Neural progenitor cell (in vitro differentiated cells): ENCODE measurements around the gene MT1A. TPM values are rescaled to one million over a fixed set of nuclear protein-coding genes. Genes with fewer than 3 reads are reported as not detected.
A peak's percentile ranks its signal among the peaks of the same experiment; 100 is the strongest.

Experiments used
- DNase-seq: peaks from one replicate; pipeline ENCODE4 v3.0.0-alpha.2; 2016; ENCODE audit warnings: low spot score
- H2AFZ ChIP-seq: fragments of 200-600 bp; sonication (generic); replicated peaks from 2 replicates; pipeline ENCODE4 v1.6.1; 2016; ENCODE audit warnings: antibody characterized with exemption
- H3F3A ChIP-seq: fragments of 200-600 bp; sonication (generic); 2 replicates; pipeline ENCODE4 v1.6.1; 2016; ENCODE audit warnings: antibody characterized with exemption, low read depth
- H3K27ac ChIP-seq: fragments of 200-600 bp; sonication (generic); 2 replicates; pipeline ENCODE4 v1.5.1; 2016; ENCODE audit warnings: mild to moderate bottlenecking
- H3K27me3 ChIP-seq: fragments of 200-600 bp; sonication (generic); 2 replicates; pipeline ENCODE4 v1.6.1; 2016; ENCODE audit warnings: mild to moderate bottlenecking, moderate library complexity
- H3K36me3 ChIP-seq: fragments of 200-600 bp; sonication (generic); 2 replicates; pipeline ENCODE4 v1.5.1; 2016
- H3K4me1 ChIP-seq: fragments of 200-600 bp; sonication (generic); 2 replicates; pipeline ENCODE4 v1.6.1; 2016; ENCODE audit warnings: mixed run types
- H3K4me2 ChIP-seq: fragments of 200-600 bp; sonication (generic); 2 replicates; pipeline ENCODE4 v1.6.1; 2016
- H3K4me3 ChIP-seq: fragments of 200-600 bp; sonication (generic); 2 replicates; pipeline ENCODE4 v1.5.1; 2016
- H3K79me2 ChIP-seq: fragments of 200-600 bp; sonication (generic); 2 replicates; pipeline ENCODE4 v1.6.1; 2016; ENCODE audit warnings: low read depth
- H3K9ac ChIP-seq: fragments of 200-600 bp; sonication (generic); 2 replicates; pipeline ENCODE4 v1.6.1; 2016
- H3K9me3 ChIP-seq: fragments of 200-600 bp; sonication (generic); 2 replicates; pipeline ENCODE4 v1.5.1; 2016; ENCODE audit warnings: low read depth
- H4K20me1 ChIP-seq: fragments of 200-600 bp; sonication (generic); 2 replicates; pipeline ENCODE4 v1.6.1; 2016; ENCODE audit warnings: low read depth
- H3K27ac Mint-ChIP-seq: 3 replicates; pipeline ENCODE4 v1.8.0; 2021; ENCODE audit warnings: mixed read lengths
- H3K27me3 Mint-ChIP-seq: 2 replicates; pipeline ENCODE4 v1.8.0; 2022; ENCODE audit warnings: low read depth, mild to moderate bottlenecking, inconsistent platforms, moderate library complexity, mixed read lengths; ENCODE audit not compliant: insufficient read depth
- H3K36me3 Mint-ChIP-seq: 3 replicates; pipeline ENCODE4 v1.8.0; 2021; ENCODE audit warnings: mixed read lengths
- H3K4me1 Mint-ChIP-seq: 3 replicates; pipeline ENCODE4 v1.8.0; 2021; ENCODE audit warnings: mixed read lengths
- H3K4me3 Mint-ChIP-seq: 3 replicates; pipeline ENCODE4 v1.8.0; 2021; ENCODE audit warnings: mild to moderate bottlenecking, moderate library complexity, mixed read lengths
- H3K9me3 Mint-ChIP-seq: 3 replicates; pipeline ENCODE4 v1.8.0; 2020; ENCODE audit warnings: mixed read lengths
- CTCF ChIP-seq: fragments of 200-600 bp; sonication (generic); IDR thresholded peaks from 2 replicates; pipeline ENCODE4 v1.5.1; 2017; ENCODE audit warnings: antibody characterized with exemption, mild to moderate bottlenecking
- EZH2 ChIP-seq: fragments of 200-600 bp; sonication (generic); IDR thresholded peaks from 2 replicates; pipeline ENCODE4 v1.6.1; 2017; ENCODE audit warnings: antibody characterized with exemption, mild to moderate bottlenecking, moderate library complexity
- EZH2phosphoT487 ChIP-seq: fragments of 200-600 bp; sonication (generic); IDR thresholded peaks from 2 replicates; pipeline ENCODE4 v1.6.1; 2017; ENCODE audit warnings: antibody characterized with exemption
- total RNA-seq: library from RNA; depleted of rRNA; stranded (reverse); fragments of >200 nt; gene quantifications from 2 replicates; pipeline ENCODE4 v1.2.3, GENCODE V29; 2015; ENCODE audit warnings: low replicate concordance

MT1A gene
- total RNA-seq, 1 donor from 2014 or later = not detected

GRCh38 chr16:56623637-56624036, 14.8 kb upstream of the MT1A start:
- H4K20me1 ChIP-seq = peaks cover 24% of the 10 kb centered on the region
- H3F3A ChIP-seq = peaks cover 6% of the 10 kb centered on the region
- Mint-ChIP-seq H3K9me3 (no peaks in the 10 kb centered on the region), H3K36me3 (peaks cover 1% of the 10 kb centered on the region), H3K4me3 (no peak overlapping the region), H3K4me1 (peaks cover 14% of the 10 kb centered on the region), H3K27ac (no peak overlapping the region), H3K27me3 (peaks cover 62% of the 10 kb centered on the region)
- DNase-seq = no peak
- no peak overlapping the region for H3K27ac ChIP-seq
- H3K4me1 ChIP-seq = no peaks in the 10 kb centered on the region
- no peaks in the 10 kb centered on the region for H3K9me3 ChIP-seq
- H2AFZ ChIP-seq = no peak overlapping the region
- peaks cover 100% of the 10 kb centered on the region for H3K27me3 ChIP-seq
- H3K4me3 ChIP-seq = no peak overlapping the region
- TF ChIP-seq EZH2phosphoT487 = no peak
- no peak for TF ChIP-seq CTCF
- TF ChIP-seq EZH2 = no peak
- no peaks in the 10 kb centered on the region for H3K79me2 ChIP-seq
- H3K9ac ChIP-seq = no peak overlapping the region
- no peaks in the 10 kb centered on the region for H3K36me3 ChIP-seq
- no peak overlapping the region for H3K4me2 ChIP-seq

- H3K4me3 ChIP-seq = peak within 1 kb of the TSS; percentile 54
- H3K27ac Mint-ChIP-seq = no peak within 1 kb of the TSS
- peaks cover 32% of the 10 kb centered on the region for H4K20me1 ChIP-seq
- H3K79me2 ChIP-seq = no peaks in the 10 kb centered on the region
- H3K36me3 Mint-ChIP-seq = no peaks in the 10 kb centered on the region
- H3K9me3 ChIP-seq = no peaks in the 10 kb centered on the region
- peak within 1 kb of the TSS; percentile 86 for H2AFZ ChIP-seq
- peak within 1 kb of the TSS; percentile 89 for H3K4me2 ChIP-seq
- peaks cover 6% of the 10 kb centered on the region for H3F3A ChIP-seq
- no peak within 1 kb of the TSS for H3K9ac ChIP-seq
- H3K27ac ChIP-seq = no peak within 1 kb of the TSS
- no peaks in the 10 kb centered on the region for H3K36me3 ChIP-seq
- H3K27me3 Mint-ChIP-seq = peaks cover 62% of the 10 kb centered on the region
- no peaks in the 10 kb centered on the region for H3K9me3 Mint-ChIP-seq
- peak within 1 kb of the TSS; percentile 82 for H3K4me3 Mint-ChIP-seq
- peaks cover 100% of the 10 kb centered on the region for H3K27me3 ChIP-seq
- DNase-seq = peak; percentile 71
- TF ChIP-seq EZH2phosphoT487 = peak; percentile 96
- TF ChIP-seq EZH2 = peak; percentile 98
- no peak for TF ChIP-seq CTCF
- H3K4me1 ChIP-seq = no peaks in the 10 kb centered on the region
- peaks cover 15% of the 10 kb centered on the region for H3K4me1 Mint-ChIP-seq
Observed at GRCh38 chr16:56625140-56625942, 13.1 kb upstream of the MT1A start, which contains the start of gene MT1E. Gene MT1E, plus strand, starts transcription at chr16:56625781. Its CDS starts 71 bp downstream, at chr16:56625852.

GRCh38 chr16:56625943-56626654, 12.4 kb upstream of the MT1A start:
- Mint-ChIP-seq H3K36me3 (no peaks in the 10 kb centered on the region), H3K4me3 (peak overlapping the region; percentile 74), H3K27me3 (peaks cover 66% of the 10 kb centered on the region), H3K4me1 (peaks cover 15% of the 10 kb centered on the region), H3K27ac (no peak overlapping the region), H3K9me3 (no peaks in the 10 kb centered on the region)
- H3K79me2 ChIP-seq = no peaks in the 10 kb centered on the region
- H3K4me2 ChIP-seq = peak overlapping the region; percentile 89
- DNase-seq = no peak
- H2AFZ ChIP-seq = peak overlapping the region; percentile 86
- peaks cover 100% of the 10 kb centered on the region for H3K27me3 ChIP-seq
- H3K4me3 ChIP-seq = peak overlapping the region; percentile 54
- peaks cover 34% of the 10 kb centered on the region for H4K20me1 ChIP-seq
- H3K9me3 ChIP-seq = no peaks in the 10 kb centered on the region
- H3K4me1 ChIP-seq = no peaks in the 10 kb centered on the region
- H3F3A ChIP-seq = peaks cover 6% of the 10 kb centered on the region
- H3K36me3 ChIP-seq = no peaks in the 10 kb centered on the region
- peak; percentile 57 for TF ChIP-seq EZH2
- TF ChIP-seq EZH2phosphoT487 = no peak
- H3K27ac ChIP-seq = no peak overlapping the region
- no peak overlapping the region for H3K9ac ChIP-seq
